ENCODE measurements around the gene RAP1GAP2. TPM values are rescaled to one million over a fixed set of nuclear protein-coding genes. Genes with fewer than 3 reads are reported as not detected.

The RAP1GAP2 gene
- total RNA-seq, 1 experiment from 2014 or later = 72.8 TPM

DNA sequence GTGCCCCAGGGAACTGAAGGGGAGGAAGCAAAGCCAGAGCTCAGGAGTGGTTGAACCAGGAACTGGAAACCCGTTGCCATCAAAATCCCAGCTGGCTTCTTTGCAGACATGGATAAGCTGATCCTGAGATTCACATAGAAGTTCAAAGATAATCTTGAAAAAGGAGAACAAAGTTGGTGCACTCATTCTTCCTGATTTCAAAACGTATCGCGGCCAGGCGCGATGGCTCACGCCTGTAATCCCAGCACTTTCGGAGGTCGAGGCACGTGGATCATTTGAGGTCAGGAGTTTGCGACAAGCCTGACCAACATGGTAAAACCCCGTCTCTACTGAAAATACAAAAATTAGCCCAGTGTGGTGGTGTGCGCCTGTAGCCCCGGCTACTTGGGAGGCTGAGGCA is 7.1 kb downstream of the RAP1GAP2 start:
- Mint-ChIP-seq H3K9me3 (no peaks in the 10 kb centered on the region), H3K36me3 (no peaks in the 10 kb centered on the region), H3K4me3 (no peak overlapping the region), H3K4me1 (peaks cover 15% of the 10 kb centered on the region), H3K27ac (peak overlapping the region; percentile 36), H3K27me3 (ENCODE audit: low read depth) (no peaks in the 10 kb centered on the region)
- DNase-seq (ENCODE audit: low spot score) (no peak), ATAC-seq (no peak)
- POLR2A ChIA-PET = interaction anchor here (0.6 kb wide), 1 partner anchor 20 kb away, joined by 4 read pairs; no protein-coding TSS in a partner anchor
- CTCF ChIA-PET = interaction anchor here (0.9 kb wide), 1 partner anchor 18 kb away, joined by 4 read pairs; no protein-coding TSS in a partner anchor
- TF ChIP-seq, protein P1, sequence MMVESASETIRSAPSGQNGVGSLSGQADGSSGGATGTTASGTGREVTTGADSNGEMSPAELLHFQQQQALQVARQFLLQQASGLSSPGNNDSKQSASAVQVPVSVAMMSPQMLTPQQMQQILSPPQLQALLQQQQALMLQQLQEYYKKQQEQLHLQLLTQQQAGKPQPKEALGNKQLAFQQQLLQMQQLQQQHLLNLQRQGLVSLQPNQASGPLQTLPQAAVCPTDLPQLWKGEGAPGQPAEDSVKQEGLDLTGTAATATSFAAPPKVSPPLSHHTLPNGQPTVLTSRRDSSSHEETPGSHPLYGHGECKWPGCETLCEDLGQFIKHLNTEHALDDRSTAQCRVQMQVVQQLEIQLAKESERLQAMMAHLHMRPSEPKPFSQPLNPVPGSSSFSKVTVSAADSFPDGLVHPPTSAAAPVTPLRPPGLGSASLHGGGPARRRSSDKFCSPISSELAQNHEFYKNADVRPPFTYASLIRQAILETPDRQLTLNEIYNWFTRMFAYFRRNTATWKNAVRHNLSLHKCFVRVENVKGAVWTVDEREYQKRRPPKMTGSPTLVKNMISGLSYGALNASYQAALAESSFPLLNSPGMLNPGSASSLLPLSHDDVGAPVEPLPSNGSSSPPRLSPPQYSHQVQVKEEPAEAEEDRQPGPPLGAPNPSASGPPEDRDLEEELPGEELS (CRISPR knock-in tag; IDR thresholded peaks at IDR 0.05) = no peak
- TF ChIP-seq ZBTB21 (CRISPR knock-in tag; IDR thresholded peaks at IDR 0.05; ENCODE audit: borderline replicate concordance) = no peak

DNA sequence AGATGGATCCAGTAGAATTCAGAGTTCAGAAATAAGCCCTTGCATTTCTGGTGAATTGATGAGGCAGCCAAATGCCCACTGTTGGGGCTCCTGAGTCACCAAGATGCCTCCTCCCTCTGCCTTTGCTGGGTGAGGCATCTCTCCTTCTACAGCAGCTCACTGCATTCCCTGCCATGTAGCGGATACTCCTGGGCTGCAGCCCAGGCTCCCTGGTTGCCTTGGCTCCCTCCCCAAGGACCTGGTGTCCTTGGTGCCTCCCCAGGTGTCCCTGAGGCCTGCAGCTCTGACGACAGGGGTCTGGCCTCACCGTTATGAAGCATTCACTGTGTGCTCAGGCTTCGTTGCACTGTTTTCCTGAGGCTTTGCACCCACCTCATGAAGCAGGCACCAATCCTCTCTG is 7.7 kb downstream of the RAP1GAP2 start:
- Mint-ChIP-seq H3K36me3 (no peaks in the 10 kb centered on the region), H3K9me3 (no peaks in the 10 kb centered on the region), H3K27me3 (ENCODE audit: low read depth) (no peaks in the 10 kb centered on the region), H3K4me3 (no peak overlapping the region), H3K4me1 (peaks cover 11% of the 10 kb centered on the region), H3K27ac (no peak overlapping the region)
- CTCF ChIA-PET = interaction anchor here (0.9 kb wide), 1 partner anchor 18 kb away, joined by 4 read pairs; no protein-coding TSS in a partner anchor
- TF ChIP-seq JUN (CRISPR knock-in tag; IDR thresholded peaks at IDR 0.05) (no peak), SP1 (CRISPR knock-in tag; conservative IDR thresholded peaks at IDR 0.05) (no peak), JAZF1 (CRISPR knock-in tag; IDR thresholded peaks at IDR 0.05) (no peak), ZNF671 (CRISPR knock-in tag; IDR thresholded peaks at IDR 0.05) (no peak), ZNF219 (CRISPR knock-in tag; IDR thresholded peaks at IDR 0.05; ENCODE audit: borderline replicate concordance) (no peak), NR2C2 (CRISPR knock-in tag; IDR thresholded peaks at IDR 0.05) (no peak), ZNF263 (CRISPR knock-in tag; IDR thresholded peaks at IDR 0.05; ENCODE audit: low read depth) (no peak)
- TF ChIP-seq, protein P2, sequence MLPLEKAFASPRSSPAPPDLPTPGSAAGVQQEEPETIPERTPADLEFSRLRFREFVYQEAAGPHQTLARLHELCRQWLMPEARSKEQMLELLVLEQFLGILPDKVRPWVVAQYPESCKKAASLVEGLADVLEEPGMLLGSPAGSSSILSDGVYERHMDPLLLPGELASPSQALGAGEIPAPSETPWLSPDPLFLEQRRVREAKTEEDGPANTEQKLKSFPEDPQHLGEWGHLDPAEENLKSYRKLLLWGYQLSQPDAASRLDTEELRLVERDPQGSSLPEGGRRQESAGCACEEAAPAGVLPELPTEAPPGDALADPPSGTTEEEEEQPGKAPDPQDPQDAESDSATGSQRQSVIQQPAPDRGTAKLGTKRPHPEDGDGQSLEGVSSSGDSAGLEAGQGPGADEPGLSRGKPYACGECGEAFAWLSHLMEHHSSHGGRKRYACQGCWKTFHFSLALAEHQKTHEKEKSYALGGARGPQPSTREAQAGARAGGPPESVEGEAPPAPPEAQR (CRISPR knock-in tag; IDR thresholded peaks at IDR 0.05) = no peak
- TF ChIP-seq, protein P3, sequence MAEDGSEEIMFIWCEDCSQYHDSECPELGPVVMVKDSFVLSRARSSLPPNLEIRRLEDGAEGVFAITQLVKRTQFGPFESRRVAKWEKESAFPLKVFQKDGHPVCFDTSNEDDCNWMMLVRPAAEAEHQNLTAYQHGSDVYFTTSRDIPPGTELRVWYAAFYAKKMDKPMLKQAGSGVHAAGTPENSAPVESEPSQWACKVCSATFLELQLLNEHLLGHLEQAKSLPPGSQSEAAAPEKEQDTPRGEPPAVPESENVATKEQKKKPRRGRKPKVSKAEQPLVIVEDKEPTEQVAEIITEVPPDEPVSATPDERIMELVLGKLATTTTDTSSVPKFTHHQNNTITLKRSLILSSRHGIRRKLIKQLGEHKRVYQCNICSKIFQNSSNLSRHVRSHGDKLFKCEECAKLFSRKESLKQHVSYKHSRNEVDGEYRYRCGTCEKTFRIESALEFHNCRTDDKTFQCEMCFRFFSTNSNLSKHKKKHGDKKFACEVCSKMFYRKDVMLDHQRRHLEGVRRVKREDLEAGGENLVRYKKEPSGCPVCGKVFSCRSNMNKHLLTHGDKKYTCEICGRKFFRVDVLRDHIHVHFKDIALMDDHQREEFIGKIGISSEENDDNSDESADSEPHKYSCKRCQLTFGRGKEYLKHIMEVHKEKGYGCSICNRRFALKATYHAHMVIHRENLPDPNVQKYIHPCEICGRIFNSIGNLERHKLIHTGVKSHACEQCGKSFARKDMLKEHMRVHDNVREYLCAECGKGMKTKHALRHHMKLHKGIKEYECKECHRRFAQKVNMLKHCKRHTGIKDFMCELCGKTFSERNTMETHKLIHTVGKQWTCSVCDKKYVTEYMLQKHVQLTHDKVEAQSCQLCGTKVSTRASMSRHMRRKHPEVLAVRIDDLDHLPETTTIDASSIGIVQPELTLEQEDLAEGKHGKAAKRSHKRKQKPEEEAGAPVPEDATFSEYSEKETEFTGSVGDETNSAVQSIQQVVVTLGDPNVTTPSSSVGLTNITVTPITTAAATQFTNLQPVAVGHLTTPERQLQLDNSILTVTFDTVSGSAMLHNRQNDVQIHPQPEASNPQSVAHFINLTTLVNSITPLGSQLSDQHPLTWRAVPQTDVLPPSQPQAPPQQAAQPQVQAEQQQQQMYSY (CRISPR knock-in tag; IDR thresholded peaks at IDR 0.05) = no peak
- TF ChIP-seq, protein P4, sequence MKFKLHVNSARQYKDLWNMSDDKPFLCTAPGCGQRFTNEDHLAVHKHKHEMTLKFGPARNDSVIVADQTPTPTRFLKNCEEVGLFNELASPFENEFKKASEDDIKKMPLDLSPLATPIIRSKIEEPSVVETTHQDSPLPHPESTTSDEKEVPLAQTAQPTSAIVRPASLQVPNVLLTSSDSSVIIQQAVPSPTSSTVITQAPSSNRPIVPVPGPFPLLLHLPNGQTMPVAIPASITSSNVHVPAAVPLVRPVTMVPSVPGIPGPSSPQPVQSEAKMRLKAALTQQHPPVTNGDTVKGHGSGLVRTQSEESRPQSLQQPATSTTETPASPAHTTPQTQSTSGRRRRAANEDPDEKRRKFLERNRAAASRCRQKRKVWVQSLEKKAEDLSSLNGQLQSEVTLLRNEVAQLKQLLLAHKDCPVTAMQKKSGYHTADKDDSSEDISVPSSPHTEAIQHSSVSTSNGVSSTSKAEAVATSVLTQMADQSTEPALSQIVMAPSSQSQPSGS (CRISPR knock-in tag; IDR thresholded peaks at IDR 0.05; ENCODE audit: borderline replicate concordance, low read depth) = no peak
- TF ChIP-seq, protein P5, sequence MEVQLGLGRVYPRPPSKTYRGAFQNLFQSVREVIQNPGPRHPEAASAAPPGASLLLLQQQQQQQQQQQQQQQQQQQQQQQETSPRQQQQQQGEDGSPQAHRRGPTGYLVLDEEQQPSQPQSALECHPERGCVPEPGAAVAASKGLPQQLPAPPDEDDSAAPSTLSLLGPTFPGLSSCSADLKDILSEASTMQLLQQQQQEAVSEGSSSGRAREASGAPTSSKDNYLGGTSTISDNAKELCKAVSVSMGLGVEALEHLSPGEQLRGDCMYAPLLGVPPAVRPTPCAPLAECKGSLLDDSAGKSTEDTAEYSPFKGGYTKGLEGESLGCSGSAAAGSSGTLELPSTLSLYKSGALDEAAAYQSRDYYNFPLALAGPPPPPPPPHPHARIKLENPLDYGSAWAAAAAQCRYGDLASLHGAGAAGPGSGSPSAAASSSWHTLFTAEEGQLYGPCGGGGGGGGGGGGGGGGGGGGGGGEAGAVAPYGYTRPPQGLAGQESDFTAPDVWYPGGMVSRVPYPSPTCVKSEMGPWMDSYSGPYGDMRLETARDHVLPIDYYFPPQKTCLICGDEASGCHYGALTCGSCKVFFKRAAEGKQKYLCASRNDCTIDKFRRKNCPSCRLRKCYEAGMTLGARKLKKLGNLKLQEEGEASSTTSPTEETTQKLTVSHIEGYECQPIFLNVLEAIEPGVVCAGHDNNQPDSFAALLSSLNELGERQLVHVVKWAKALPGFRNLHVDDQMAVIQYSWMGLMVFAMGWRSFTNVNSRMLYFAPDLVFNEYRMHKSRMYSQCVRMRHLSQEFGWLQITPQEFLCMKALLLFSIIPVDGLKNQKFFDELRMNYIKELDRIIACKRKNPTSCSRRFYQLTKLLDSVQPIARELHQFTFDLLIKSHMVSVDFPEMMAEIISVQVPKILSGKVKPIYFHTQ (CRISPR knock-in tag; IDR thresholded peaks at IDR 0.05) = no peak
- TF ChIP-seq, protein P6, sequence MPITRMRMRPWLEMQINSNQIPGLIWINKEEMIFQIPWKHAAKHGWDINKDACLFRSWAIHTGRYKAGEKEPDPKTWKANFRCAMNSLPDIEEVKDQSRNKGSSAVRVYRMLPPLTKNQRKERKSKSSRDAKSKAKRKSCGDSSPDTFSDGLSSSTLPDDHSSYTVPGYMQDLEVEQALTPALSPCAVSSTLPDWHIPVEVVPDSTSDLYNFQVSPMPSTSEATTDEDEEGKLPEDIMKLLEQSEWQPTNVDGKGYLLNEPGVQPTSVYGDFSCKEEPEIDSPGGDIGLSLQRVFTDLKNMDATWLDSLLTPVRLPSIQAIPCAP (CRISPR knock-in tag; IDR thresholded peaks at IDR 0.05) = no peak
- TF ChIP-seq, protein P1 (CRISPR knock-in tag; IDR thresholded peaks at IDR 0.05) = no peak
- ATAC-seq (no peak), DNase-seq (ENCODE audit: low spot score) (no peak)
- POLR2A ChIA-PET = no interaction called here
